ENCODE measurements around the gene REP15. TPM values are rescaled to one million over a fixed set of nuclear protein-coding genes. Genes with fewer than 3 reads are reported as not detected.

Gene REP15
- total and polyA plus RNA-seq, 2 of the 4 experiments (the other 2 are of a cell fraction), result 0.48 to 2.2 TPM

DNA sequence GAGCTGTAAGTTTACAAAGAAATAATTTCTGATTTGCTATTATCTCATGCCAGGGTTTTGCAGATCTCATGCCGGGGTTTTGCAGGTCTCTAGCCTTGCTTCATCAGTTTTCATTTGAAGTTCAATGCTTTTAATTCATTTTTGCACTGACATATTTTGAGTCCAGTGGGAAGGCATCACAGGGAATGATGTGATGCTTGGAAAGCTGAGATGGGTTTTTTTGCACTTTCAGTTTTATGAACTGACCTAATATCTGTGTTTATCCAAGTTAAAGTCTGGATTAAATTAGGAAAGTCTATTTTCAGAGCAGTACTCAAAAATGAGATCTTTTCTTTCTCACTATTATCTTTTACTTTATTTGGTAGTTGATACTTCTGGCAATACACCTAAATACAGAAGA, 23.6 kb upstream of the REP15 start:
- no peak for ATAC-seq (ENCODE audit: low read depth)
- no peak overlapping the region for H4K91ac ChIP-seq (ENCODE audit: insufficient read depth, low read depth, low read length)
- DNase-seq, result no peak
- H3K23ac ChIP-seq (ENCODE audit: low read depth, low read length), result no peak overlapping the region
- no peak overlapping the region for H2AFZ ChIP-seq (replicated peaks; ENCODE audit: low read length, poor library complexity)
- no TSS peak for BruUV-seq (replicated peaks)
- H4K5ac ChIP-seq (ENCODE audit: low read depth, low read length), result no peak overlapping the region
- H3K18ac ChIP-seq (ENCODE audit: low read depth, low read length), result no peak overlapping the region
- intact Hi-C loops (cut with micrococcal nuclease), result no loop called here
- H3K27me3 ChIP-seq (ENCODE audit: control insufficient read depth, insufficient read depth, low read length), result no peaks in the 10 kb centered on the region
- peaks cover 9% of the 10 kb centered on the region; the same call in 1 of the 2 replicates for H3K9me1 ChIP-seq (ENCODE audit: insufficient read depth, low read length)
- no peak overlapping the region for H3K14ac ChIP-seq (replicated peaks; ENCODE audit: low read depth, low read length)
- no peak overlapping the region for H4K8ac ChIP-seq (ENCODE audit: low read depth in 2 of 2, low read length in 2 of 2)
- dilution Hi-C loops (cut with HindIII; ENCODE audit: low sequenced_read_pairs, unreplicated experiment), result no loop called here
- peaks cover 2 to 4% of the 10 kb centered on the region in 2 experiments; a peak in 1 of 4 replicates for H3K79me1 ChIP-seq (ENCODE audit: low read depth in 1 of 2, low read length in 2 of 2)
- H2BK20ac ChIP-seq (ENCODE audit: low read depth, low read length), result no peak overlapping the region
- no peak overlapping the region for H3K9ac ChIP-seq (ENCODE audit: low read depth, low read length)
- ChIA-PET POLR2A (ENCODE audit: unreplicated experiment) (no interaction called here), CTCF (no interaction called here)
- no peak for TF ChIP-seq RFX5 (IDR thresholded peaks at IDR 0.05; ENCODE audit: low read depth, low read length)
- no peak for TF ChIP-seq MXI1 (IDR thresholded peaks at IDR 0.05; ENCODE audit: borderline replicate concordance, low read depth, low read length)
- TF ChIP-seq, protein P1, sequence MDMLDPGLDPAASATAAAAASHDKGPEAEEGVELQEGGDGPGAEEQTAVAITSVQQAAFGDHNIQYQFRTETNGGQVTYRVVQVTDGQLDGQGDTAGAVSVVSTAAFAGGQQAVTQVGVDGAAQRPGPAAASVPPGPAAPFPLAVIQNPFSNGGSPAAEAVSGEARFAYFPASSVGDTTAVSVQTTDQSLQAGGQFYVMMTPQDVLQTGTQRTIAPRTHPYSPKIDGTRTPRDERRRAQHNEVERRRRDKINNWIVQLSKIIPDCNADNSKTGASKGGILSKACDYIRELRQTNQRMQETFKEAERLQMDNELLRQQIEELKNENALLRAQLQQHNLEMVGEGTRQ (IDR thresholded peaks at IDR 0.05; ENCODE audit: low read depth, low read length), result no peak
- TF ChIP-seq, protein P2, sequence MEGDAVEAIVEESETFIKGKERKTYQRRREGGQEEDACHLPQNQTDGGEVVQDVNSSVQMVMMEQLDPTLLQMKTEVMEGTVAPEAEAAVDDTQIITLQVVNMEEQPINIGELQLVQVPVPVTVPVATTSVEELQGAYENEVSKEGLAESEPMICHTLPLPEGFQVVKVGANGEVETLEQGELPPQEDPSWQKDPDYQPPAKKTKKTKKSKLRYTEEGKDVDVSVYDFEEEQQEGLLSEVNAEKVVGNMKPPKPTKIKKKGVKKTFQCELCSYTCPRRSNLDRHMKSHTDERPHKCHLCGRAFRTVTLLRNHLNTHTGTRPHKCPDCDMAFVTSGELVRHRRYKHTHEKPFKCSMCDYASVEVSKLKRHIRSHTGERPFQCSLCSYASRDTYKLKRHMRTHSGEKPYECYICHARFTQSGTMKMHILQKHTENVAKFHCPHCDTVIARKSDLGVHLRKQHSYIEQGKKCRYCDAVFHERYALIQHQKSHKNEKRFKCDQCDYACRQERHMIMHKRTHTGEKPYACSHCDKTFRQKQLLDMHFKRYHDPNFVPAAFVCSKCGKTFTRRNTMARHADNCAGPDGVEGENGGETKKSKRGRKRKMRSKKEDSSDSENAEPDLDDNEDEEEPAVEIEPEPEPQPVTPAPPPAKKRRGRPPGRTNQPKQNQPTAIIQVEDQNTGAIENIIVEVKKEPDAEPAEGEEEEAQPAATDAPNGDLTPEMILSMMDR (conservative IDR thresholded peaks at IDR 0.05; ENCODE audit: low read depth, low read length), result no peak
- TF ChIP-seq, protein P3, sequence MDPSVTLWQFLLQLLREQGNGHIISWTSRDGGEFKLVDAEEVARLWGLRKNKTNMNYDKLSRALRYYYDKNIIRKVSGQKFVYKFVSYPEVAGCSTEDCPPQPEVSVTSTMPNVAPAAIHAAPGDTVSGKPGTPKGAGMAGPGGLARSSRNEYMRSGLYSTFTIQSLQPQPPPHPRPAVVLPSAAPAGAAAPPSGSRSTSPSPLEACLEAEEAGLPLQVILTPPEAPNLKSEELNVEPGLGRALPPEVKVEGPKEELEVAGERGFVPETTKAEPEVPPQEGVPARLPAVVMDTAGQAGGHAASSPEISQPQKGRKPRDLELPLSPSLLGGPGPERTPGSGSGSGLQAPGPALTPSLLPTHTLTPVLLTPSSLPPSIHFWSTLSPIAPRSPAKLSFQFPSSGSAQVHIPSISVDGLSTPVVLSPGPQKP (IDR thresholded peaks at IDR 0.05; ENCODE audit: borderline replicate concordance, low read depth, low read length), result no peak
- TF ChIP-seq POLR2A (IDR thresholded peaks at IDR 0.05; ENCODE audit: low read depth, low read length), result no peak
- TF ChIP-seq NFE2L2 (IDR thresholded peaks at IDR 0.05; ENCODE audit: low read depth, low read length), result no peak
- no peak for TF ChIP-seq RAD21 (IDR thresholded peaks at IDR 0.05; ENCODE audit: low read length)
- TF ChIP-seq MAZ (IDR thresholded peaks at IDR 0.05; ENCODE audit: borderline replicate concordance, low read depth, low read length), result no peak
- TF ChIP-seq RCOR1 (IDR thresholded peaks at IDR 0.05; ENCODE audit: insufficient replicate concordance, low read length), result no peak
- TF ChIP-seq CEBPB (IDR thresholded peaks at IDR 0.05; ENCODE audit: low read depth, low read length), result no peak
- no peak overlapping the region for H3K4me2 ChIP-seq (ENCODE audit: low read depth, low read length)
- no CpG with 5 or more reads among the region's 1 CpG for WGBS, 2 experiments (ENCODE audit: extremely low coverage in 2 of 2, insufficient read length in 1 of 2)
- H2AK9ac ChIP-seq (replicated peaks; ENCODE audit: low read depth, low read length, poor library complexity), result no peak overlapping the region
- H4K20me1 ChIP-seq (ENCODE audit: insufficient read depth, low read length), result no peaks in the 10 kb centered on the region
- H2BK5ac ChIP-seq (ENCODE audit: low read depth, low read length, poor library complexity, severe bottlenecking), result no peak overlapping the region
- in situ Hi-C loops (cut with MboI; ENCODE audit: low sequenced_read_pairs), result no loop called here
- H2BK15ac ChIP-seq (ENCODE audit: low read depth, low read length), result no peak overlapping the region
- no peak overlapping the region for H3K4ac ChIP-seq (ENCODE audit: low read depth, low read length)
- no peaks in the 10 kb centered on the region for H3K4me1 ChIP-seq (ENCODE audit: control insufficient read depth, insufficient read depth, low read length)
- H3K9me3 ChIP-seq (ENCODE audit: control insufficient read depth, insufficient read depth, low read length), result no peaks in the 10 kb centered on the region
- H2BK120ac ChIP-seq (ENCODE audit: low read depth, low read length), result no peak overlapping the region
- H3K27ac ChIP-seq (ENCODE audit: insufficient read depth, low read length), result no peak overlapping the region
- peaks cover 18% of the 10 kb centered on the region for H3K36me3 ChIP-seq (ENCODE audit: control insufficient read depth, insufficient read depth, low read length)
- H2AK5ac ChIP-seq (ENCODE audit: low read depth, low read length), result no peak overlapping the region
- H3K56ac ChIP-seq (ENCODE audit: extremely low read depth, insufficient read depth, low read length), result no peak overlapping the region
- H3K4me3 ChIP-seq (ENCODE audit: insufficient read depth, low read depth, low read length), result no peak overlapping the region

Data from IMR-90 (cell line).